ENCODE data around the gene MED23.

Gene MED23

DNA sequence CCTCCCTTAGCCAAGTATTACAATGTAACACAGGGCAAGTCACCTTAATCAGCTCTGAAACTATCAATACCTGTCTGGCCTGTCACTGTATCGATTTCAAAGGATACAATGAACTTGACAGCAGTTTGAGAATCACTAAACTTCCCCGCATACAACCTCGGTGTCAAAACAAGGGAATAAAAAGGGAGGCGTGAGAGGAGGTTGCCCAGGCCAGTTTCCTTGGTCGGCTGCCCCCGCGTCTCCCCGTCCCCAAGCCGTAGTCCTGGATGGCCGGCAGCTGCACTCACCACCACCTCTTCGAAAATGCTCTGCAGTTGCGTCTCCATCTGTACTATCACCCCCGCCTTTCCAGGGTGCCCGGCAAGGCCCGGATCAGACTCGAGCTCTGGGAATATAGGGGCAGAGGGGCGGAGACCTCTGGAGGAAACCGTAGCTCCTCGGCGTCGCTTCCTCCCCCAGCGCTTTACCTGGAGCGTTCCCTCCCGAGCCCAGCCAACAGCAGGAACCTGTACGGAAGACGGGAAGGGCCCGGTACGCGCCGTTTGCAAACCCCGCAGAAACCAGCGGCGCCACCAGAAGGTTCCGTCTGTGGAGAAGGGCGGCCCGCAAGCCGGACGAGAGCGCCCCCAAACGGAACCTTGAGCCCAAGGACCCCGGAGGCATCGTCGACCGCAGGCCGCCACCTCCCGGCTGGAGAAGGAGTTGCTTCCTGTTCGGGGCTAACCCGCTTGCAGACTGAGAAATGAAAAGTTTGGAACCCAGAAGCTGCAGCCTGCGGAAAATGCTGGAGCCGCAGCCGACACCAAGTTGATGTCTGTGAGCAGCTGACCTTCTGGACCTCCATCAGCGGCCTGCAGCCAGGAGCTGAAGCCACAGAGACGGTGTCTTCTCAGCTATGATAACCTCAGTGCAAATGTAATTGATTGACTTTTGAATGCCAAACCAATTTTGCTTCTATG, at the start of gene MED23:
Gene MED23 (minus strand): TSS at position 519 of the 959 bp plus-strand sequence. CDS start 193 bp downstream, at position 326.
- Histone ChIP-seq H3K4me3 (peak within 1 kb of the TSS; percentile 91), H3K4me1 (peaks cover 18% of the 10 kb centered on the region), H4K20me1 (no peaks in the 10 kb centered on the region), H3K27me3 (no peaks in the 10 kb centered on the region), H3K9me3 (no peaks in the 10 kb centered on the region), H3K4me2 (peak within 1 kb of the TSS; percentile 80), H3K36me3 (peaks cover 26% of the 10 kb centered on the region), H3K9ac (peak within 1 kb of the TSS; percentile 87), H3K27ac (peak within 1 kb of the TSS; percentile 81)
- no peak for TF ChIP-seq Cebpa-rat (IDR thresholded peaks at IDR 0.05)

GRCh38 chr6:131673184-131673583, 45.1 kb upstream of the MED23 start:
- Histone ChIP-seq H4K20me1 (no peaks in the 10 kb centered on the region), H3K4me2 (no peak overlapping the region), H3K4me3 (no peak overlapping the region), H3K9me3 (no peaks in the 10 kb centered on the region), H3K27me3 (no peaks in the 10 kb centered on the region), H3K36me3 (no peaks in the 10 kb centered on the region), H3K9ac (no peak overlapping the region), H3K4me1 (no peaks in the 10 kb centered on the region), H3K27ac (no peak overlapping the region)
- TF ChIP-seq Cebpa-rat (IDR thresholded peaks at IDR 0.05), result no peak

DNA sequence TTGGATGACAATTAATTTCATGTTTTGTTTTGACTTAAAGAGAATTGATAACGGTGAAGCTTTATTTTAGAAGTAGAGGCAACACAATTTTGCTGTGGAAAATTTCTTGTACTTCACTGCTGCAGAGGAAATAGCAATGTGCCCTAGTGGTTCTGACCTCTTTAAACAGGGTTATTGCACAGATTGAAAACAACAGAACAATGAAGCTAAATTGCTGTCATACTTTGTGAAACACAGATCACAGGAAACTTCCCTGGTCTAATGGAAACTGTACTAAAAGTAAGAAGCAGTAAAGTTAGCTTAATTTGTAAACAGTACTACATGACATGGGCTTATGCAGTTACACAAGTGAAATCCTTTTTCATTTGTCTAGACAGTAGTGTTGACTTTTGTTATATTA, 41.8 kb upstream of the MED23 start:
- no peaks in the 10 kb centered on the region for H4K20me1 ChIP-seq
- no peaks in the 10 kb centered on the region for H3K27me3 ChIP-seq
- no peaks in the 10 kb centered on the region for H3K4me1 ChIP-seq
- no peak overlapping the region for H3K4me3 ChIP-seq
- H3K9me3 ChIP-seq, result no peaks in the 10 kb centered on the region
- no peak overlapping the region for H3K4me2 ChIP-seq
- no peak for TF ChIP-seq Cebpa-rat (IDR thresholded peaks at IDR 0.05)
- no peak overlapping the region for H3K9ac ChIP-seq
- no peak overlapping the region for H3K27ac ChIP-seq
- no peaks in the 10 kb centered on the region for H3K36me3 ChIP-seq

GRCh38 chr6:131663578-131664165, 35.6 kb upstream of the MED23 start:
- Histone ChIP-seq H3K27me3 (no peaks in the 10 kb centered on the region), H3K9me3 (no peaks in the 10 kb centered on the region), H3K9ac (no peak overlapping the region), H3K4me2 (no peak overlapping the region), H3K36me3 (no peaks in the 10 kb centered on the region), H4K20me1 (no peaks in the 10 kb centered on the region), H3K4me1 (no peaks in the 10 kb centered on the region), H3K4me3 (no peak overlapping the region), H3K27ac (no peak overlapping the region)
- no peak for TF ChIP-seq Cebpa-rat (IDR thresholded peaks at IDR 0.05)

- TF ChIP-seq Cebpa-rat (IDR thresholded peaks at IDR 0.05), result no peak
- Histone ChIP-seq H3K4me3 (no peak overlapping the region), H3K9ac (no peak overlapping the region), H3K4me2 (no peak overlapping the region), H3K36me3 (no peaks in the 10 kb centered on the region), H3K27me3 (no peaks in the 10 kb centered on the region), H3K27ac (no peak overlapping the region), H4K20me1 (no peaks in the 10 kb centered on the region), H3K4me1 (no peaks in the 10 kb centered on the region), H3K9me3 (no peaks in the 10 kb centered on the region)
Observed at GRCh38 chr6:131660195-131660594, 32.2 kb upstream of the MED23 start.

DNA sequence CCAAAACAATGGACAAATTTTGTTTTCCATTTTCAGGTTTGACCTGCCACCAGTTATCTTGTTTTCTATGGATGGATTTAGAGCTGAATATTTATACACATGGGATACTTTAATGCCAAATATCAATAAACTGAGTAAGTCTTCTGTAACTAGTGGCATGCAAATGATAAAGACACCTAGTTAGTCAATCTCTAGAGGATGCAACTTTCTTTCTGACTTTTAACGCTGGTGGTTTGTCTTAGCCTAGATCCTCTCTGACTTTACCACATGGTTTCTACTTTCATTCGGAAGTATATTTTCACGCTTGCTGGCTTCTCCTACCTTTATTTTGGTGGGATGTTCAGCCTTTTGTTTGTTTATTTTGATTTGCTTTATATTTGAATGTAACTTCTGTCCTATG, 30.2 kb upstream of the MED23 start:
- H3K9me3 ChIP-seq, result no peaks in the 10 kb centered on the region
- H3K36me3 ChIP-seq, result no peaks in the 10 kb centered on the region
- H3K9ac ChIP-seq, result no peak overlapping the region
- no peak overlapping the region for H3K27ac ChIP-seq
- no peak overlapping the region for H3K4me2 ChIP-seq
- TF ChIP-seq Cebpa-rat (IDR thresholded peaks at IDR 0.05), result no peak
- H3K4me3 ChIP-seq, result no peak overlapping the region
- no peaks in the 10 kb centered on the region for H3K4me1 ChIP-seq
- no peaks in the 10 kb centered on the region for H3K27me3 ChIP-seq
- H4K20me1 ChIP-seq, result no peaks in the 10 kb centered on the region

- H3K4me1 ChIP-seq, result no peaks in the 10 kb centered on the region
- no peak overlapping the region for H3K9ac ChIP-seq
- H3K4me3 ChIP-seq, result no peak overlapping the region
- no peak overlapping the region for H3K4me2 ChIP-seq
- no peaks in the 10 kb centered on the region for H4K20me1 ChIP-seq
- no peak for TF ChIP-seq Cebpa-rat (IDR thresholded peaks at IDR 0.05)
- no peaks in the 10 kb centered on the region for H3K36me3 ChIP-seq
- no peak overlapping the region for H3K27ac ChIP-seq
- H3K27me3 ChIP-seq, result no peaks in the 10 kb centered on the region
- H3K9me3 ChIP-seq, result no peaks in the 10 kb centered on the region
Observed at GRCh38 chr6:131657630-131658111, 29.6 kb upstream of the MED23 start.

DNA sequence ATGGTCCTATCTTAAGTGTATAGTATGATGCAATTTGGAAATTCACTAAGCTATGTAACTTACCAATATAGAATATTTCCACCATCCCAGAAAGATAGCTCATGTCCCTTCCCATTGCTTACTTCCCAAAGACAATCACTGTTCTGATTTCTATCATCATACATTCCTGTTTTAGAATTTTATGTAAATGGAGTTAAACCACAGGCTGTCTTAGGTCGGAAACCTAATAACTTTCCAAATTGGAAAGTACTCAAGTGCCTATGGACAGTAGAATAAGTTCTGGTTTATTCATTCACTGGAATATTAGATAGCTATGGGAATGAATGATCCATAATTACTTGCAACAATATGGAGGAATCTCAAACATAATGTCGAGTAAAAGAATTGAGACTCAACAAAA, 29.2 kb upstream of the MED23 start:
- Histone ChIP-seq H3K36me3 (no peaks in the 10 kb centered on the region), H4K20me1 (no peaks in the 10 kb centered on the region), H3K9me3 (no peaks in the 10 kb centered on the region), H3K4me1 (no peaks in the 10 kb centered on the region), H3K9ac (no peak overlapping the region), H3K4me3 (no peak overlapping the region), H3K4me2 (no peak overlapping the region), H3K27me3 (no peaks in the 10 kb centered on the region), H3K27ac (no peak overlapping the region)
- no peak for TF ChIP-seq Cebpa-rat (IDR thresholded peaks at IDR 0.05)

DNA sequence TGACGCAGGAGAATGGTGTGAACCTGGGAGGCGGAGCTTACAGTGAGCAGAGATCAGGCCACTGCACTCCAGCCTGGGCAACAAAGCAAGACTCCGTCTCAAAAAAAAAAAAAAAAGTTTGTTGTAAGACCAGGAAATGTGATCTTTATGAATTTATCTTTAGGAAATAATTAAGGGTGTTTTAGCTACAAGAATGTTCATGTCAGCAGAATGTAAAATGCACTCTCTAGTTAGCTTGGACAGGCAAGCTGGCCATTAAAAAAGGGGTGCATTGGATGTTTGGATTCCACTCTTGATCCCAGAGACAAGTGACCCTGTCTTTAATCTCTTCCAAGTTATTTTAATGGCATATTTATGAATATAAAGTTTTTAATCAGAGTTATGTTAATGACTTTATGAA, 28.6 kb upstream of the MED23 start:
- H3K9me3 ChIP-seq, result no peaks in the 10 kb centered on the region
- no peaks in the 10 kb centered on the region for H3K36me3 ChIP-seq
- no peak for TF ChIP-seq Cebpa-rat (IDR thresholded peaks at IDR 0.05)
- H4K20me1 ChIP-seq, result no peaks in the 10 kb centered on the region
- no peak overlapping the region for H3K9ac ChIP-seq
- no peak overlapping the region for H3K27ac ChIP-seq
- no peak overlapping the region for H3K4me2 ChIP-seq
- no peaks in the 10 kb centered on the region for H3K4me1 ChIP-seq
- H3K27me3 ChIP-seq, result no peaks in the 10 kb centered on the region
- no peak overlapping the region for H3K4me3 ChIP-seq

- Histone ChIP-seq H4K20me1 (no peaks in the 10 kb centered on the region), H3K36me3 (no peaks in the 10 kb centered on the region), H3K9me3 (no peaks in the 10 kb centered on the region), H3K4me2 (no peak overlapping the region), H3K27ac (no peak overlapping the region), H3K4me3 (no peak overlapping the region), H3K4me1 (no peaks in the 10 kb centered on the region), H3K27me3 (no peaks in the 10 kb centered on the region), H3K9ac (no peak overlapping the region)
- TF ChIP-seq Cebpa-rat (IDR thresholded peaks at IDR 0.05), result no peak
Observed at GRCh38 chr6:131655951-131656350, 27.9 kb upstream of the MED23 start.

Measured in BLaER1 (cell line).